Activated naive CD8-positive, alpha-beta T cell treated with anti-CD3 and anti-CD28 coated beads for 36 hours (primary cell): ENCODE results near the gene WDCP. TPM values are rescaled to one million over a fixed set of nuclear protein-coding genes. Genes with fewer than 3 reads are reported as not detected.
"Not testable (repeated sequence)": the region's sequence is repeated elsewhere in the genome, so short reads cannot be mapped to it uniquely, and the experiment has no call there.

Experiments used
- DNase-seq: peaks from one replicate; pipeline ENCODE4 v3.0.0; 2021
- H3K27ac Mint-ChIP-seq: one replicate; pipeline ENCODE4 v1.8.0; 2022; ENCODE audit warnings: mild to moderate bottlenecking, moderate library complexity, mixed read lengths
- H3K27me3 Mint-ChIP-seq: one replicate; pipeline ENCODE4 v1.8.0; 2022; ENCODE audit warnings: mild to moderate bottlenecking, mixed read lengths
- H3K36me3 Mint-ChIP-seq: one replicate; pipeline ENCODE4 v1.8.0; 2021; ENCODE audit warnings: mild to moderate bottlenecking, mixed read lengths
- H3K4me1 Mint-ChIP-seq: one replicate; pipeline ENCODE4 v1.8.0; 2021; ENCODE audit warnings: mixed read lengths
- H3K4me3 Mint-ChIP-seq: one replicate; pipeline ENCODE4 v1.8.0; 2022; ENCODE audit warnings: mild to moderate bottlenecking, moderate library complexity, mixed read lengths
- H3K9me3 Mint-ChIP-seq: one replicate; pipeline ENCODE4 v1.8.0; 2022; ENCODE audit warnings: mixed read lengths
- total RNA-seq, 2 experiments: library from RNA; stranded (reverse); gene quantifications; one replicate each; pipeline ENCODE4 v1.2.3, GENCODE V29; 2021

Gene WDCP
- total RNA-seq, 2 experiments from 2014 or later, result 20.9 to 22.2 TPM

DNA sequence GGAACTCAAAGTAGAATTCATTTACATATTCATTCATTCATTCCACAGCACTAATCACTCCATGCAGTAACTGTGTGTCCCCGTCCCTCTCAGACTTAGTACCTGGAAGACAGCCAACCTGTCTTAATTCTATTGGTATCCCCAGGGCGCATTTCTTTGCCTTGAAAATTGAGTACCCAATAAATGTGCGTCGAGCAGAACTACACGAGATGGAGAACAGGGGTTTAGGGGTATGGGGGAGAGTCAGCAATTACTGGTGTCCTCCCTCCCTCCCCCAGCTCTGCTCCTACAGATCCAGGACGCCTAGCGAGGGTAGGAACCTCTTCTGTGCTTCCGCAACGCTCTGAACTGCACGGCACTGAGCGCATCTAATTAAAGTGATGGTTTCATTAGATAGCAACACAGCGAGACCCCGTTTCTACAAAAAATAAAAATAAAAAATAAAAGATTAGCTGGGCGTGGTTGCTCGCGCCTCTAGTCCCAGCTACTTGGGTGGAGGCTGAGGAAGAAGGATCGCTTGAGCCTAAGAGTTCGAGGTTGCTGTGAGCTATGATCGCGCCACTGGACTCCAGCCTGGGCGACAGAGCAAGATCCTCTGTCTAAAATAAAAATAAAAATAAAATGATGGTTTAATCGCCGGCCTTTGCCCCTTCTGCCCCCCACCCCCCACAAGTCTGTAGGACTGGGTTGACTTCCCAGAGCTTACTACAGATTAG is 1.7 kb upstream of the WDCP start:
- peaks cover 6% of the 10 kb centered on the region for H3K27me3 Mint-ChIP-seq
- DNase-seq, result peak; percentile 3
- H3K4me1 Mint-ChIP-seq, result peaks cover 18% of the 10 kb centered on the region
- no peak overlapping the region for H3K27ac Mint-ChIP-seq
- H3K36me3 Mint-ChIP-seq, result peaks cover 1% of the 10 kb centered on the region
- H3K4me3 Mint-ChIP-seq, result peak overlapping the region; percentile 74
- H3K9me3 Mint-ChIP-seq, result no peaks in the 10 kb centered on the region

DNA sequence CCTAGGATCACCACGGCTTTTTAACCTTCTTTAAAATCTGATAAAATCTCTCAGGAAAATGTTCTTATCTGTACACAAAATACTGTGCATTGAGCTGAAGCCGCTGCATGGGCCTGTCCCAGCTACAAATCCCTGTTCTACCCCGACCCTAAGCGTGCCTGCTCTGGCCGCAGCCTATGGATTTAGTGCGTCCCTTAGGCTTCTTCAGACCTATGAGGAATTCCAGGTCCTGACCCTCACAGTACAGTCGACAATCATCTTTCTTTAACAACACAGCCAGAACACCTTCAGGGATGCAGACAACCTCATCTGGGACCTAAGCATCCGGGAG is 477 bp upstream of the WDCP start:
- Mint-ChIP-seq H3K27ac (peak overlapping the region; percentile 96), H3K4me3 (peak overlapping the region; percentile 100), H3K36me3 (peaks cover 5% of the 10 kb centered on the region), H3K9me3 (no peaks in the 10 kb centered on the region), H3K27me3 (peaks cover 6% of the 10 kb centered on the region), H3K4me1 (peaks cover 20% of the 10 kb centered on the region)
- DNase-seq, result no peak

GRCh38 chr2:24046599-24046929 is 627 bp downstream of the WDCP start:
- no peak for DNase-seq
- Mint-ChIP-seq H3K27me3 (peaks cover 6% of the 10 kb centered on the region), H3K9me3 (no peaks in the 10 kb centered on the region), H3K36me3 (peaks cover 5% of the 10 kb centered on the region), H3K4me3 (peak overlapping the region; percentile 100), H3K4me1 (peaks cover 20% of the 10 kb centered on the region), H3K27ac (no peak overlapping the region)

DNA sequence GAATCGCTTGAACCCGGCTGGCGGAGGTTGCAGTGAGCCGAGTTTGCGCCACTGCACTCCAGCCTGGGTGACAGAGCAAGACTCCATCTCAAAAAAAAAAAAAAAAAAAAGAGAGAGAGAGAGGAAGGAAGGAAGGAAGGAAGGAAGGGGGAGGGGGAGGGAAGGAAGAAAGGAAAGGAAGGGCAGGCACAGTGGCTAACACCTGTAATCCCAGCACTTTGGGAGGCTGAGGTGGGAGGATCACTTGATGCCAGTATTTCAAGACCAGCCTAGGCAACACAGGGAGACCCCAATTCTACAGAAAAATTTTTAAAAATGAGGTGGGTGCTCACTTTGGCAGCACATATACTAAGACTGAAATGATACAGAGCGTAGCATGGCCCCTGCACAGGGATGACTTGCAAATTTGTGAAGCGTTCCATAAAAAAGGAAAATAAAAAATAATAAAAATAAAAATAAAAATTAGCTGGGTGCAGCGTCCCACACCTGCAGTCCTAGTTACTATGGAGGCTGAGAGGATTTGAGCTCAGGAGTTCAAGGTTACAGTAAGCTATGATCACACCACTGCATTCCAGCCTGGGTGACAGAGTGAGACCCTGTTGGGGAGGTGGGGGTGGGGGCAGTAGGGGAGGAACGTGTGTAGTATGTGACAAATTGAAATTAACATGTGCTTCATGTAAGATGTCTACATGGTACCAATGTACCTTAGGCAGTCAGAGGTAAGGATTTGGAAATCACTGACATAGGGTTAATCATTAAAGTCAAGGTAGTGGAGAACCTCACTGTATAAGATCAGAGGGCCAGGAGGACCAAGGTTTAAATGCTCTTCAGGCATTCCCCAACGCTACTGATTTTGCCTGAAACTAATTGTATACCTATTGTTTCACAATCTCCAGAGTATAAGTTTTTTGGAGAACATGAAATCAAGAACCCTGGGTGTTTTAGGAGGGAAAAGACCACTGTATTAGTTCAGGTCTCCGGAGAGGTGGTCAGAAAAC is 1.4 kb downstream of the WDCP start:
- Mint-ChIP-seq H3K27ac (no peak overlapping the region), H3K4me3 (peak overlapping the region; percentile 100), H3K9me3 (no peaks in the 10 kb centered on the region), H3K4me1 (peaks cover 20% of the 10 kb centered on the region), H3K36me3 (peaks cover 5% of the 10 kb centered on the region), H3K27me3 (peaks cover 6% of the 10 kb centered on the region)
- no peak for DNase-seq

GRCh38 chr2:24043133-24043532 is 4.1 kb downstream of the WDCP start:
- not testable (repeated sequence) for H3K27ac Mint-ChIP-seq, H3K27me3 Mint-ChIP-seq, H3K9me3 Mint-ChIP-seq, DNase-seq, H3K4me3 Mint-ChIP-seq, H3K36me3 Mint-ChIP-seq
- H3K4me1 Mint-ChIP-seq, result peaks cover 27% of the 10 kb centered on the region

DNA sequence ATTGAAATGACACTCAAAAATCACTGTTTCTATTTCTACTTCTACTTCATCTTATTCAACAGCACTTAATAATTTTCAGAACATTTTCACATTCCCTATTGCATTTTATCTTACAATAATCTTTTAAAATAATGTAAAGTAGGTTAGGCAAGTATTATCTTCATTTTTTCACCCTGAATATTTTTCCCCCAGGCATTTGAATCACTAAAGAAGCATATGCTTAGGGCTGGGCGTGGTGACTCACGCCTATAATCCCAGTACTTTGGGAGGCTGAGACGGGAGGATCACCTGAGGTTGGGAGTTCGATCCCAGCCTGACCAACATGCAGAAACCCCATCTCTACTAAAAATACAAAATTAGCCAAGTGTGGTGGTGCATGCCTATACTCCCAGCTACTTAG is 6.7 kb downstream of the WDCP start:
- Mint-ChIP-seq H3K4me1 (peaks cover 24% of the 10 kb centered on the region), H3K36me3 (peaks cover 14% of the 10 kb centered on the region), H3K27ac (no peak overlapping the region), H3K9me3 (no peaks in the 10 kb centered on the region), H3K27me3 (no peaks in the 10 kb centered on the region), H3K4me3 (no peak overlapping the region)
- no peak for DNase-seq

GRCh38 chr2:24038786-24039499 is 8.2 kb downstream of the WDCP start:
- Mint-ChIP-seq H3K9me3 (no peaks in the 10 kb centered on the region), H3K27ac (no peak overlapping the region)
- DNase-seq, result no peak

DNA sequence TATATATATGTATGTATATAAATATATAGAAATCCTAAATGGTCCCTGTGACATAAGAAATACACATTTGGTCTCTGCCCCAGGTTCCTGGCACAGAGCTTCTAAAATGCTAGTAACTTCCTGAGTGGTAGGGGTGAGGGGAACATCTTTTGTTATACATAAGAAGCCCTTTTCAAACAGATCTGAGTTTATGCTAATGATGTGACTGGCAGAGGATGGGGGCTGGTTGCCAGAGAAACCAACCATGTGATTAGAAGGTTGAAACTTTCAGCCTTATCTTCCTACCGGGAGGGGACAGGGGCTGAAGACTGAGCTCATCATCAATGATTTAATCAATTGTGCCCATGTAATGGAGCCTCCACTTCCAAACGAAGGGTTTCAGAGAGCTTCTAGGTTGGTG is 21.0 kb downstream of the WDCP start:
- peaks cover 26% of the 10 kb centered on the region for H3K36me3 Mint-ChIP-seq
- H3K27ac Mint-ChIP-seq, result no peak overlapping the region
- H3K4me1 Mint-ChIP-seq, result peaks cover 6% of the 10 kb centered on the region

More at GRCh38 chr2:24038786-24039499, 8.2 kb downstream of the WDCP start:
- Mint-ChIP-seq H3K4me1 (peaks cover 20% of the 10 kb centered on the region), H3K27me3 (no peaks in the 10 kb centered on the region), H3K4me3 (no peak overlapping the region), H3K36me3 (peaks cover 14% of the 10 kb centered on the region)

DNA sequence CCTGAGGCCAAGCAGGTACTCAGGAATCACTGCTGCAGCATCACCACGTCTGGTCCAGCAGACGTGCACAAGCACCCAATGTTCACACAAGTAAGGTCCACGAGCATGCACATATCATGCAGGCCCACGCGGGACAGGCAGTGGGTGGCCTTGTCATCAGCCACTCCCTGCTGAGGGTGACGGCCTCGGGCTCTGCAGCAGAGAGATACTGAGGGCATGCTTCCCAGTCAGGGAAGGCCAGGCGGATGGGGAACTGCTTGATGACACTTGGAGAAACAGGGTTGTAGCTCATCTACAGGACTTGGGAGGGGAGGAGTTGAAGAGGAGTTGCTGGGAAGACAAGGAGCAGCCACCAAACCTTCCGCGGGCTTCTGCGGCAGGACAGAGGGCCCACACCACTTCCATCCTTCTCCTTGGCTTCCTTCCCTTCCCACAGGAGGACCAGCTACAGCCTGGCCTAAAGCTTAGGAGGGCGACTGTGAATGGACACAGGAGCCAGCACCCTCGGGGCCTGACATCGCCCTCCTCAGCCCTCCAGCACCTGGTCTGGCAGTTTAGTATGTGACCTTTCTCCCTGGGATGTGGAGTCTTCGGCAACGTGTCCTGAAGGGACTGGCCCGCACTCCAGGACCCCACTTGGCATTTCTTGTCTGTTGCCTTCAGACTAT is 22.1 kb downstream of the WDCP start:
- Mint-ChIP-seq H3K27me3 (no peaks in the 10 kb centered on the region), H3K36me3 (peaks cover 26% of the 10 kb centered on the region), H3K9me3 (no peaks in the 10 kb centered on the region), H3K4me1 (peaks cover 6% of the 10 kb centered on the region), H3K27ac (no peak overlapping the region), H3K4me3 (no peak overlapping the region)
- DNase-seq, result no peak

More for the DNA sequence above, 21.0 kb downstream of the WDCP start:
- Mint-ChIP-seq H3K9me3 (no peaks in the 10 kb centered on the region), H3K4me3 (no peak overlapping the region), H3K27me3 (no peaks in the 10 kb centered on the region)
- no peak for DNase-seq

DNA sequence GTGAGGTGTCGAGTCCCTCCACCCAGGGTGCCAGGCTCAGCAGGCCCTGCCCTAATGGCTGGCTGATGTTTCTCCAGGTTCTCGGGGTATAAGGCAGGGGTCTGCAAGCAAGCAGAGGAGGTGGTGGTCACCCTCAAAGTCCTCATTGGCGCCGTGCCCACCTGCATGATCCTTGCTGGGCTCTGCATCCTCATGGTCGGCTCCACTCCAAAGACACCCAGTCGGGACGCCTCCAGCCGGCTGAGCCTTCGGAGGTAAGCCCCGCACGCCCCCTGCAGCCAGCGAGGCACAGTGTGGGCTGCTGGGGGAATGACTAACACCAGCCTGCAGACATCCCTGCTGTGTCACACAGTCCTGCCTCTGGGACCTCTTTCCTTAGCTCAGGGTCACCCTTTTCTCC is 23.2 kb downstream of the WDCP start:
- H3K27me3 Mint-ChIP-seq, result no peaks in the 10 kb centered on the region
- H3K4me1 Mint-ChIP-seq, result peaks cover 6% of the 10 kb centered on the region
- H3K27ac Mint-ChIP-seq, result no peak overlapping the region
- H3K4me3 Mint-ChIP-seq, result no peak overlapping the region
- no peak for DNase-seq
- H3K36me3 Mint-ChIP-seq, result peaks cover 22% of the 10 kb centered on the region
- H3K9me3 Mint-ChIP-seq, result no peaks in the 10 kb centered on the region

GRCh38 chr2:24022975-24023575 is 24.1 kb downstream of the WDCP start:
- no peak for DNase-seq
- H3K36me3 Mint-ChIP-seq, result peaks cover 17% of the 10 kb centered on the region
- no peak overlapping the region for H3K4me3 Mint-ChIP-seq
- H3K9me3 Mint-ChIP-seq, result no peaks in the 10 kb centered on the region
- no peaks in the 10 kb centered on the region for H3K27me3 Mint-ChIP-seq
- no peak overlapping the region for H3K27ac Mint-ChIP-seq
- peaks cover 6% of the 10 kb centered on the region for H3K4me1 Mint-ChIP-seq

GRCh38 chr2:24022324-24022974 is 24.7 kb downstream of the WDCP start:
- H3K9me3 Mint-ChIP-seq, result no peaks in the 10 kb centered on the region
- H3K27me3 Mint-ChIP-seq, result no peaks in the 10 kb centered on the region
- DNase-seq, result no peak
- H3K4me3 Mint-ChIP-seq, result no peak overlapping the region
- peaks cover 17% of the 10 kb centered on the region for H3K36me3 Mint-ChIP-seq
- peaks cover 6% of the 10 kb centered on the region for H3K4me1 Mint-ChIP-seq
- no peak overlapping the region for H3K27ac Mint-ChIP-seq

- Mint-ChIP-seq H3K4me3 (no peak overlapping the region), H3K9me3 (no peaks in the 10 kb centered on the region), H3K4me1 (peaks cover 2% of the 10 kb centered on the region), H3K27me3 (no peaks in the 10 kb centered on the region), H3K36me3 (peaks cover 16% of the 10 kb centered on the region), H3K27ac (no peak overlapping the region)
- peak; percentile 25 for DNase-seq
Measured at GRCh38 chr2:24021122-24021998, 25.8 kb downstream of the WDCP start.
